ENCODE data around the gene GALNT2. TPM values are rescaled to one million over a fixed set of nuclear protein-coding genes. Genes with fewer than 3 reads are reported as not detected.

GALNT2 gene
- total and polyA plus RNA-seq, 2 of the 4 experiments (the other 2 are of a cell fraction) = 50.4 to 189 TPM

DNA sequence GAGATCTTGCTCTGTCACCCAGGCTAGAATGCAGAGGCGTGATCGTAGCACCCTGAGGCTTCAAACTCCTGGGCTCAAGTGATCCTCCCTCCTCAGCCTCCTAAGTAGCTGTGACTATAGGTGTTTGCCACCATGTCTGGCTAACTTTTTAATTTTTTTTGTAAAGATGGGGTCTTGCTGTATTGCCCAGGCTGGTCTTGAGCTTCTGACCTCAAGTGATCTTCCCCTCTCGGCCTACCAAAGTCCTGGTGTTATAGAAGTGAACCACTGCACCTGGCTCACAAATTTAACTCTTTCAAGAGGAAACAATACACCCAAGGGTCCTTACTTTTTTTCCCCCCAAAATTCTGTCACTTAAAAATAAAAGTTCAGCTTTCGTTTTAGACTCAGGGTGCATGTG, 62.3 kb downstream of the GALNT2 start:
- no TSS peak for BruUV-seq (replicated peaks)
- H4K5ac ChIP-seq (ENCODE audit: low read depth, low read length) = no peak overlapping the region
- H3K4me1 ChIP-seq (ENCODE audit: control insufficient read depth, insufficient read depth, low read length) = peaks cover 14% of the 10 kb centered on the region
- no peak overlapping the region for H4K8ac ChIP-seq (ENCODE audit: low read depth in 2 of 2, low read length in 2 of 2)
- H3K36me3 ChIP-seq (ENCODE audit: control insufficient read depth, insufficient read depth, low read length) = peaks cover 2% of the 10 kb centered on the region
- CTCF ChIA-PET = no interaction called here
- no peak overlapping the region for H2BK120ac ChIP-seq (ENCODE audit: low read depth, low read length)
- H3K23ac ChIP-seq (ENCODE audit: low read depth, low read length) = no peak overlapping the region
- H4K91ac ChIP-seq (ENCODE audit: insufficient read depth, low read depth, low read length) = no peak overlapping the region
- H3K56ac ChIP-seq (ENCODE audit: extremely low read depth, insufficient read depth, low read length) = no peak overlapping the region
- H3K14ac ChIP-seq (replicated peaks; ENCODE audit: low read depth, low read length) = no peak overlapping the region
- no peak overlapping the region for H2AK9ac ChIP-seq (replicated peaks; ENCODE audit: low read depth, low read length, poor library complexity)
- H3K4me2 ChIP-seq (ENCODE audit: low read depth, low read length) = no peak overlapping the region
- no peak overlapping the region for H2AK5ac ChIP-seq (ENCODE audit: low read depth, low read length)
- H4K20me1 ChIP-seq (ENCODE audit: insufficient read depth, low read length) = peaks cover 73% of the 10 kb centered on the region
- no CpG with 5 or more reads among the region's 4 CpGs for WGBS, 2 experiments (ENCODE audit: extremely low coverage in 2 of 2, insufficient read length in 1 of 2)
- dilution Hi-C loops (cut with HindIII; ENCODE audit: low sequenced_read_pairs, unreplicated experiment) = no loop called here
- DNase-seq = no peak
- H3K27ac ChIP-seq (ENCODE audit: insufficient read depth, low read length) = no peak overlapping the region
- no peak overlapping the region for H3K4me3 ChIP-seq (ENCODE audit: insufficient read depth, low read depth, low read length)
- H2AFZ ChIP-seq (replicated peaks; ENCODE audit: low read length, poor library complexity) = no peak overlapping the region
- in situ Hi-C loops (cut with MboI; ENCODE audit: low sequenced_read_pairs) = no loop called here
- no peaks in the 10 kb centered on the region for H3K27me3 ChIP-seq (ENCODE audit: control insufficient read depth, insufficient read depth, low read length)
- H2BK15ac ChIP-seq (ENCODE audit: low read depth, low read length) = no peak overlapping the region
- no peaks in the 10 kb centered on the region for H3K9me3 ChIP-seq (ENCODE audit: control insufficient read depth, insufficient read depth, low read length)
- no peak for ATAC-seq (ENCODE audit: low read depth)
- H2BK5ac ChIP-seq (ENCODE audit: low read depth, low read length, poor library complexity, severe bottlenecking) = no peak overlapping the region
- H3K18ac ChIP-seq (ENCODE audit: low read depth, low read length) = no peak overlapping the region
- intact Hi-C loops (cut with micrococcal nuclease) = no loop called here
- peaks cover 53 to 88% of the 10 kb centered on the region in 2 experiments for H3K79me1 ChIP-seq (ENCODE audit: low read depth in 1 of 2, low read length in 2 of 2)
- TF ChIP-seq CEBPB (IDR thresholded peaks at IDR 0.05; ENCODE audit: low read depth, low read length) (no peak), MAZ (IDR thresholded peaks at IDR 0.05; ENCODE audit: borderline replicate concordance, low read depth, low read length) (no peak), RFX5 (IDR thresholded peaks at IDR 0.05; ENCODE audit: low read depth, low read length) (no peak), MXI1 (IDR thresholded peaks at IDR 0.05; ENCODE audit: borderline replicate concordance, low read depth, low read length) (no peak)
- TF ChIP-seq, protein P1, sequence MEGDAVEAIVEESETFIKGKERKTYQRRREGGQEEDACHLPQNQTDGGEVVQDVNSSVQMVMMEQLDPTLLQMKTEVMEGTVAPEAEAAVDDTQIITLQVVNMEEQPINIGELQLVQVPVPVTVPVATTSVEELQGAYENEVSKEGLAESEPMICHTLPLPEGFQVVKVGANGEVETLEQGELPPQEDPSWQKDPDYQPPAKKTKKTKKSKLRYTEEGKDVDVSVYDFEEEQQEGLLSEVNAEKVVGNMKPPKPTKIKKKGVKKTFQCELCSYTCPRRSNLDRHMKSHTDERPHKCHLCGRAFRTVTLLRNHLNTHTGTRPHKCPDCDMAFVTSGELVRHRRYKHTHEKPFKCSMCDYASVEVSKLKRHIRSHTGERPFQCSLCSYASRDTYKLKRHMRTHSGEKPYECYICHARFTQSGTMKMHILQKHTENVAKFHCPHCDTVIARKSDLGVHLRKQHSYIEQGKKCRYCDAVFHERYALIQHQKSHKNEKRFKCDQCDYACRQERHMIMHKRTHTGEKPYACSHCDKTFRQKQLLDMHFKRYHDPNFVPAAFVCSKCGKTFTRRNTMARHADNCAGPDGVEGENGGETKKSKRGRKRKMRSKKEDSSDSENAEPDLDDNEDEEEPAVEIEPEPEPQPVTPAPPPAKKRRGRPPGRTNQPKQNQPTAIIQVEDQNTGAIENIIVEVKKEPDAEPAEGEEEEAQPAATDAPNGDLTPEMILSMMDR (conservative IDR thresholded peaks at IDR 0.05; ENCODE audit: low read depth, low read length) = no peak
- POLR2A ChIA-PET (ENCODE audit: unreplicated experiment) = no interaction called here
- no peak overlapping the region for H3K9ac ChIP-seq (ENCODE audit: low read depth, low read length)
- peaks cover 17% of the 10 kb centered on the region; the same call in 1 of the 2 replicates for H3K9me1 ChIP-seq (ENCODE audit: insufficient read depth, low read length)
- H2BK20ac ChIP-seq (ENCODE audit: low read depth, low read length) = no peak overlapping the region; the same call in 1 of the 2 replicates
- no peak overlapping the region for H3K4ac ChIP-seq (ENCODE audit: low read depth, low read length)

All from IMR-90 (cell line).